Neural crest cell (in vitro differentiated cells): Measurements from ENCODE around the gene SHROOM3. TPM values are rescaled to one million over a fixed set of nuclear protein-coding genes. Genes with fewer than 3 reads are reported as not detected.

ENCODE experiments used
- DNase-seq: peaks from one replicate; pipeline ENCODE4 v3.0.0; 2021; ENCODE audit warnings: low read depth, mixed read lengths, low spot score
- H3K27ac Mint-ChIP-seq: one replicate; pipeline ENCODE4 v1.8.0; 2021; ENCODE audit warnings: mild to moderate bottlenecking, mixed read lengths; ENCODE audit not compliant: unreplicated experiment
- H3K27me3 Mint-ChIP-seq: 2 replicates; pipeline ENCODE4 v1.8.0; 2021; ENCODE audit warnings: low read depth, mild to moderate bottlenecking, mixed read lengths
- H3K36me3 Mint-ChIP-seq: 2 replicates; pipeline ENCODE4 v1.8.0; 2021; ENCODE audit warnings: low read depth, mild to moderate bottlenecking, mixed read lengths
- H3K4me1 Mint-ChIP-seq: 2 replicates; pipeline ENCODE4 v1.8.0; 2021; ENCODE audit warnings: mixed read lengths
- H3K4me3 Mint-ChIP-seq: one replicate; pipeline ENCODE4 v1.8.0; 2021; ENCODE audit warnings: mild to moderate bottlenecking, mixed read lengths
- H3K9me3 Mint-ChIP-seq: 2 replicates; pipeline ENCODE4 v1.8.0; 2021; ENCODE audit warnings: mixed read lengths
- CTCF ChIP-seq: fragments of 200-600 bp; sonication (generic); conservative IDR thresholded peaks from 2 replicates; pipeline ENCODE4 v1.5.0; 2021; ENCODE audit warnings: antibody characterized with exemption, mild to moderate bottlenecking
- total RNA-seq: library from RNA; stranded (reverse); gene quantifications from 2 replicates; pipeline ENCODE4 v1.2.1, GENCODE V29; 2021

The SHROOM3 gene
- total RNA-seq, 1 donor from 2014 or later, result 40.1 TPM

- H3K9me3 Mint-ChIP-seq, result no peaks in the 10 kb centered on the region
- TF ChIP-seq CTCF, result no peak
- no peaks in the 10 kb centered on the region for H3K27me3 Mint-ChIP-seq
- DNase-seq, result no peak
- no peaks in the 10 kb centered on the region for H3K36me3 Mint-ChIP-seq
- peaks cover 32% of the 10 kb centered on the region for H3K4me1 Mint-ChIP-seq
- no peak overlapping the region for H3K4me3 Mint-ChIP-seq
- no peak overlapping the region for H3K27ac Mint-ChIP-seq
These were observed 146.3 kb downstream of the SHROOM3 start for GRCh38 chr4:76581077-76581962.

GRCh38 chr4:76582074-76582816 is 147.2 kb downstream of the SHROOM3 start:
- H3K27ac Mint-ChIP-seq, result no peak overlapping the region
- H3K36me3 Mint-ChIP-seq, result no peaks in the 10 kb centered on the region
- H3K27me3 Mint-ChIP-seq, result no peaks in the 10 kb centered on the region
- TF ChIP-seq CTCF, result no peak
- no peak overlapping the region for H3K4me3 Mint-ChIP-seq
- DNase-seq, result no peak
- no peaks in the 10 kb centered on the region for H3K9me3 Mint-ChIP-seq
- peaks cover 42% of the 10 kb centered on the region for H3K4me1 Mint-ChIP-seq

GRCh38 chr4:76582817-76583087 is 147.7 kb downstream of the SHROOM3 start:
- H3K4me3 Mint-ChIP-seq, result no peak overlapping the region
- no peak for TF ChIP-seq CTCF
- H3K4me1 Mint-ChIP-seq, result peaks cover 43% of the 10 kb centered on the region
- no peaks in the 10 kb centered on the region for H3K36me3 Mint-ChIP-seq
- DNase-seq, result no peak
- no peaks in the 10 kb centered on the region for H3K27me3 Mint-ChIP-seq
- no peaks in the 10 kb centered on the region for H3K9me3 Mint-ChIP-seq
- H3K27ac Mint-ChIP-seq, result no peak overlapping the region

GRCh38 chr4:76584241-76585152 is 149.5 kb downstream of the SHROOM3 start:
- Mint-ChIP-seq H3K9me3 (no peaks in the 10 kb centered on the region), H3K27me3 (no peaks in the 10 kb centered on the region), H3K4me1 (peaks cover 57% of the 10 kb centered on the region), H3K36me3 (no peaks in the 10 kb centered on the region), H3K4me3 (peak overlapping the region; percentile 12), H3K27ac (no peak overlapping the region)
- no peak for TF ChIP-seq CTCF
- DNase-seq, result no peak

GRCh38 chr4:76585272-76585671 is 150.2 kb downstream of the SHROOM3 start:
- no peak for DNase-seq
- peak overlapping the region; percentile 82 for H3K4me3 Mint-ChIP-seq
- no peaks in the 10 kb centered on the region for H3K9me3 Mint-ChIP-seq
- H3K27me3 Mint-ChIP-seq, result no peaks in the 10 kb centered on the region
- no peaks in the 10 kb centered on the region for H3K36me3 Mint-ChIP-seq
- TF ChIP-seq CTCF, result no peak
- H3K27ac Mint-ChIP-seq, result peak overlapping the region; percentile 83
- H3K4me1 Mint-ChIP-seq, result peaks cover 59% of the 10 kb centered on the region
